ENCODE data around the gene RGS18. TPM values are rescaled to one million over a fixed set of nuclear protein-coding genes. Genes with fewer than 3 reads are reported as not detected.
"Not testable (repeated sequence)": the region's sequence is repeated elsewhere in the genome, so short reads cannot be mapped to it uniquely, and the experiment has no call there.

Gene RGS18
- 11.9 and 19.3 TPM in 2 replicates for total RNA-seq (2014; rRNA removed; shearing (Covaris generic))

DNA sequence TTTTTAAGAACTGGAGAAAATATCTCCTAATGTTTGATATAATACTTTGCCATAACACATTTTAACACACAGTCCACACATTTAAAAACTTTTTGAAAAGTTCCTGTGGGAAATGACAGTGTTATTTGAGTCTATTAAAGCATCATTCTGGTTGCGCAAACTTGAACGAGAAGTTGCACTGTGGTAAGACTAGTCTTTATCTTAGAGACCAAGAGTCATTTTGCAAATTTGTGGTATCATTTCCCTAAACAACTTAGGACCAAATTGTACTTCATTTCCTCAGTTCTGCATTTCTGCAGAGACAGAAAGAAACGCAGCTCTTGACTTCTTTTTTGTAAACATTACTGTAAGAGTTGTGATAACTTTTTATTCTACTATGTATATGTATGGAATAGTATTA lies at the start of gene RGS18:
TSS of gene RGS18 (plus strand) at position 282 of the 400 bp plus-strand sequence. CDS start 176 bp downstream, outside the sequence.
- peak; percentile 72 for DNase-seq (ENCODE audit: low spot score)

GRCh38 chr1:192109576-192109975 lies 48.7 kb upstream of the RGS18 start:
- no peak for DNase-seq (ENCODE audit: low spot score)

- no peak for DNase-seq (ENCODE audit: low spot score)
These were observed 43.3 kb upstream of the RGS18 start for GRCh38 chr1:192115000-192115399.

DNA sequence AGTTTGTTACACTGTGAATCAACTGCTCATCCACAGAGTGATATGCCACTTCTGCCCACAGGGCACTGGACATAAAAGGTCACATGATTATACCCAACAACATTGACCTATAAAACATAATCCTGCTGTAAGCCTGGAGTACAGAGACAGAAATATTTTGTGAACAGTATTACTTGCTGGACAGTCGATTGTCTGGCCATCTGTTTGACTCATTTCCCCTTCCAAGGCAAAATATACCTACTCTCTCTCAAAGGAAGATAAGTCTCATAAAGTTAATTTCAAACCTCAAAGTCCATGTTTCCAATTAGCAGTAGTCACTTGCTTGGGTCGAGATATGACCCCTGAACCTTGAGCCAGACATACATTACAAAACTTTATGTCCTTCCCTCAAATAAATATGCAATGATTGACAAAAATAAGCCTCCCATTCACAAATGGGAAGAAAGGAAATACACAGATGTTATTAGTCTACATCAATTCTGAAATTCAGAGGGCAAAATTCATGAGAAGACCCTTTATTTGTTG lies 39.3 kb upstream of the RGS18 start:
- no peak for DNase-seq (ENCODE audit: low spot score)

DNA sequence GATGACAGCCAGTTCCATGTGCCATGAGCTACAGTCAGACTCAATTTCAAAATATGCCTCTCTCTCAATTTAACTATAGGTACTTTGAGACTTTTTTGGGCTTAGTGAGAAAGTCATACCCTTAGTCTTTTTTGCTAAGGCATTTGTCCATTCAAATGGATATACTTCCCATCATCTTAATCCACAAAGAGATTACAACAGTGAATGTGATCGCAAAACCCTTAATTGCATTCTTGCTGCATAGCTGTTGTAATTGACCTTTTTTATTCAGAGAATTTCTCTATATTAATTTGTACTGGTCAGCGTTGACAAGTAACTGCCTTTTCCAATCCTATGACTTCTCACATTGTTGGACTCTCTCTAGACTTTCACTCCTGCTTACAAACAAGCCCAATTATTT lies 38.6 kb upstream of the RGS18 start:
- no peak for DNase-seq (ENCODE audit: low spot score)

GRCh38 chr1:192122668-192123067 lies 35.6 kb upstream of the RGS18 start:
- no peak for DNase-seq (ENCODE audit: low spot score)

- DNase-seq (ENCODE audit: low spot score): no peak
These were observed 35.0 kb upstream of the RGS18 start for GRCh38 chr1:192123212-192123611.

DNA sequence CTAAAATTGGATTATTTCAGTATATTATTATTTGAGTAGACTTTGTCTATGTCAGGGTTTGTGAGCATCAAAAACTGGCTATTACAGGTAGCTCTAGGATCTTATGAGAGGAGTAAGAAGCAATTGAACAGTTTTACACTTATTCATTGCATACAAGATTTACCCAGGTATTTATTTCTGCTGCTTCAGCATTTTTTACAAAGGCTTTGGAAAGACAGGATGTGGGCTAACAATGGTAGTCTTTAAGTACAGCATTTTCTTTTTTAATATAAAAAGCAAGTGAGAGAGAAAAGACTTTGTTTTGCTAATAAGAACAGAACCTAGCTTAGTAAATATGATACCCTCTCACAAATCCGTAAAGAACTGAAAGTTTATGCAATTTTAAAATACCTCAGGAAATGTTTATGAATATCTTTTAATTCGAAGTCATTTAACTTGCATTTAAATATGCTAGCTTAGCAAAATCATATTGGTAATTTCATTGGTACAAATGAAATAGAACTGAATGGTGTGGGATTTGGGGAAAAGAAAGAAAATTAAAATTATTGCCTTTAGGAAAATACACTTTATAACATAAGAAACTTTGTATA lies 32.1 kb upstream of the RGS18 start:
- no peak for DNase-seq (ENCODE audit: low spot score)

DNA sequence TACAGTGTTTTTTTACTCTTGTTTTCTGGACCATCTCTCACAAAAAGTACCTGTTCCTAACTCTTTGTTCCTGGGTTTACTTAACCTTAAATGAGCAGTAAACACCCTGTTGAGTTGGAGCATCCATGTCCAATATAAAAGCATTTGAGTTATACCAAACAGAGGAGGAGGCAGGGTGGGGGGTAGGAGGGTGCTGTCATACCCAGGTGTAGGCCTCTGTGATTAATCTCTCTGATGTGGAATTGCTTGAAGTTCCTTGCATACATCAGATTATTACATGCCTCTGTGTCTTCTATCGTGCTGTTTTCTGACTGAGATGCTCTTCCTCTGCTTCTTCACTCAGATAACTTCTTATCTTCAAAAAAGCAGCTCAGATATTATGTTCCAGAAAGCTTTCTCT lies 28.1 kb upstream of the RGS18 start:
- no peak for DNase-seq (ENCODE audit: low spot score)

DNA sequence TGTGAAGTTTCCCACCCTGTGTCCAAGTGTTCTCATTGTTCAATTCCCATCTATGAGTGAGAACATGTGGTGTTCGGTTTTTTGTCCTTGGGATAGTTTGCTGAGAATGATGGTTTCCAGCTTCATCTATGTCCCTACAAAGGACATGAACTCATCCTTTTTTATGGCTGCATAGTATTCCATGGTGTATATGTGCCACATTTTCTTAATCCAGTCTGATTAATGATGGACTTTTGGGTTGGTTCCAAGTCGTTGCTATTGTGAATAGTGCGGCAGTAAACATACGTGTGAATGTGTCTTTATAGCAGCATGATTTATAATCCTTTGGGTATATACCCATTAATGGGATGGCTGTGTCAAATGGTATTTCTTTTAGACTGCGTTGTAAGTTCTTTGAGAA lies 27.4 kb upstream of the RGS18 start:
- not testable (repeated sequence) for DNase-seq (ENCODE audit: low spot score)

GRCh38 chr1:192131914-192132313 lies 26.3 kb upstream of the RGS18 start:
- no peak for DNase-seq (ENCODE audit: low spot score)

- no peak for DNase-seq (ENCODE audit: low spot score)
These were observed 24.8 kb upstream of the RGS18 start for GRCh38 chr1:192133350-192133926.

DNA sequence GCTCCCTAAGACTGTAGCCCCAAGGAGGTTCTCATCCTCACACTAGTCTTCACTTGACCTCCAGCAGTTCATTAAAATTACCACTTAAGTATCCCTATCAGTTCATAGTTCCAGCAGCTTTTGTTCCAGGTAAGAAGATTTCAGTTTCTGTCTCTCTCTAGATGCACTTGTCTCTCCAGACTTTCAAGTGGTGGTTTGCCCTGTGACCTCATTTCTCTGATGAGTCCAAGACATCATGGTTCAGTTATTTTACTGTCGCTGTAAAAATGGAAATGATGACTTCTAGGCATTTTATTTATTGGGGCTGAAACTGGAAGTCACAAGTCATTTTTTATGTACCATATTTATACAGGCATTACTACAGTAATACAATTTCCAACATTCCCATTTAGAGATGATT lies 17.9 kb upstream of the RGS18 start:
- no peak for DNase-seq (ENCODE audit: low spot score)

DNA sequence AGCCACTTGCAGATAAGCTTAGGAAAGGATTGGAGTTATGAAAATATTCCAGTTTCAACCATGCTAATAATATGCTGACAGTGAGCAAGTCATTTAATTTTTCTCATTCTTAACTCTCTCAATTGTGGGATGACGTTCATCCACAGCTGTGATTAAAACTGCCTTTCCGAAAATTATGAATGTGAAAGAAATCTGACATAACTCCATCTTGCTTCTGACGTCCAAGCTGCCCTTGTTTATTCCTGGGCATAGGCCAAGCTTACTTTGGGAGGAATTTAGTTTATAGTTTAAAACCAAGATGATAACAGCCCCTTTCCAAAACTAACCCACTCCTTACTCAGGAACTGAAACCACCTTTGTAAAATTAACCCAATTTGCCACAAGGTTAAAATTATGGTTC lies 11.0 kb upstream of the RGS18 start:
- DNase-seq (ENCODE audit: low spot score): peak; percentile 62

- peak; percentile 73 for DNase-seq (ENCODE audit: low spot score)
These were observed 10.6 kb upstream of the RGS18 start for GRCh38 chr1:192147696-192148095.

DNA sequence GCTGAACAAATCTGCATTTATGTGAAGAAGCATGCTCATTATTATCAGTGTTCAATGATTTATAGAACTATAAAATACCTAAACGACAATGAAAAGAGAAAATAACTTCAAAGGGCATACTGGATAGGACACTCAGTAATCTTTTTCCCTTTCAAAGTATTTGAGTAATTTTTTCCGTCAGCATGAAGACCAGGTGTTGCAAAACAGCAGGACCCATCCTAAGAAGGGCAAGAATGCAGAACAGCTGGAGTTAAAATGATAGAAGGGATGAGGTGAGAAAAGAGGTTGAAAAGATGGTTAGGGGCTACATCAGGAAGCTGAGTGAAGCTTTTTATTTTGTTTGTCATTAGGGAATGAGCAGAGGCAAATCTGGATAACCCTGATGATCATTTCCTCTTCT lies 7.1 kb upstream of the RGS18 start:
- DNase-seq (ENCODE audit: low spot score): no peak

- peak; percentile 60 for DNase-seq (ENCODE audit: low spot score)
These were observed 5.0 kb upstream of the RGS18 start for GRCh38 chr1:192153276-192153675.

DNA sequence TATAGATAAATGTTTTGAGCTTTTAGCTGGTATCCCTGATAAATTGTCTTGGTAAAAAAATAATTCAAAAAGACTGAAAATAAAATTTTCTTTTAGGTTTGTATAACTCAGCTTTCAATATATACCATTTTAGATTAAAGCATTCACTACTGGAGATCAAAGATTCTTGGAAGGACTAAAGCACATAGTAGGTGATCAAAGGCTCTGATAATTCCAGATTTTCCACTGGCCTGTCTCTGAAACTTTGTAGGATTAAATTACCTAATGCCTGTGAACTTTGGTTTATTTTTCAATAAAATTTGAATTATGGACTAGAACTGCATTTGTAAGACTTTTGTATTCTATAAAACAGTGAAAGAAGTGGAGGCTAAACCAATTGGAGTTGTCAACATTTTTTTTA lies 1.2 kb upstream of the RGS18 start:
- no peak for DNase-seq (ENCODE audit: low spot score)

GRCh38 chr1:192159014-192159413 lies 752 bp downstream of the RGS18 start:
- DNase-seq (ENCODE audit: low spot score): no peak

- no peak for DNase-seq (ENCODE audit: low spot score)
These were observed 1.5 kb downstream of the RGS18 start for GRCh38 chr1:192159781-192160180.

- DNase-seq (ENCODE audit: low spot score): no peak
These were observed 1.9 kb downstream of the RGS18 start for GRCh38 chr1:192160196-192160595.

DNA sequence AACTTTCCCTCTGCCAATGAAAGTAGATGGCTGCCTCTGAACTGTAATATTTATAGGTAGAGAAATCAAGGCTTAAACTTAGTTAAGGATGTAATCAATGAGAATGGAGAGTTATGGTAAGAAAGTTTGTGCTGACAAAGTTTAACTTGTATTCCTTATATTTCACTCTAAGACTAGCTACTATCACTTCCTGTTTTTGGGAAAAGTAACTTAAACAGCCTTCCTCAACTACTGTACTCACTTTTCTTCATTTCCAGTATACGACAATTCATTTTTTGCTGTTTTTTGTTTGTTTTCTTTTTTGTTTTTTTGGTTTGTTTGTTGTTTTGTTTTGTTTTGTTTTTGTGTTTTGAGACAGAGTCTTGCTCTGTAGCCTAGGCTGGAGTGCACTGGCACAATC lies 3.7 kb downstream of the RGS18 start:
- DNase-seq (ENCODE audit: low spot score): no peak

DNA sequence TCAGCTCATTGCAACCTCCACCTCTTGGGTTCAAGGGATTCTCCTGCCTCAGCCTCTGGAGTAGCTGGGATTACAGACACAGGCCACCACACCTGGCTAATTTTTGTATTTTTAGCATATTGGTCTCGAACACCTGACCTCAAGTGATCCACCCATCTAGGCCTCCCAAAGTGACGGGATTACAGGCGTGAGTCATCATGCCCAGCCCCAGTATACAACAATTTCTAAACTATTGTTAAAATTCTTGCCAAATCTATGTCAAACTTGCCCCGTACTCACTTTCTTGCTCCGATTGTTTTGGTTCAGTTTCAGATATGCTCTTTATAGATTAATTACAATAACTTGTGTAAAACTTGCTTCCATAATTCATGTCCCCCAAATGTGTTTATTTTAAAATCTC lies 4.1 kb downstream of the RGS18 start:
- DNase-seq (ENCODE audit: low spot score): no peak

DNA sequence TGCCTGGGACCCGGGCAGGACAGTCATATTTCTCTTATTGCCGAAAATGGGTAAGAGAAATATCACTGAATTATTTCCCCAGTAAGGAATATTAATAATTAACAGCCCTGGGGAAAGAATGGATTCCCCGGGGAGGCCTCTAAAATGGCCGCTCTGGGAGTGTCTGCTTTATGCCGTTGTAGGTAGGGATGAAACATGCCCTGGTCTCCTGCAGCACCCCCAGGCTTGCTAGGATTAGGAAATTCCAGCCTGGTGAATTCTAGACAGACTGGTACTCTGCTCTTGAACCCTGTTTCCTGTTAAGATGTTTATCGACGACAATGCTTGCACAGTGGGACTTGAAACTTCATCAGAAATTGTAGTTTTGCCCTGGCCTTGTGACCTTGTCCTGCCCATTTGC lies 6.7 kb downstream of the RGS18 start:
- not testable (repeated sequence) for DNase-seq (ENCODE audit: low spot score)
